ENCODE data around the gene SNAI3. TPM values are rescaled to one million over a fixed set of nuclear protein-coding genes. Genes with fewer than 3 reads are reported as not detected.
A peak's percentile ranks its signal among the peaks of the same experiment; 100 is the strongest.

The SNAI3 gene
- total RNA-seq, 1 donor from 2014 or later, result 6.1 TPM

DNA sequence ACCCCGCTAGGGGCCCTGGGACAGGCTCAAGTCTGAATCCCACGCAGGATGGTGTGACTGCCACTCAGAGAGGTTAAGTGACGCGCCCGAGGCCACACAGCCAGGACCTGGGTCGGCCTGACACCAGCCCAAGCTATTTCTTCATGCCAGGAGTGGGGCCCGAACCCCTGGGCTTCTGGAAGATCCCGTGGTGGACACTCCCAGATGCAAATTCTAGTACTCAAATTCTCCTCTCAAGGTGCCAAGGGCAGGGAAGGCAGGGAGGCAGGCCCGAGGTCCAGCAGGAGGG, 42.7 kb downstream of the SNAI3 start:
- Histone ChIP-seq H3K9me3 (no peaks in the 10 kb centered on the region), H3K4me3 (no peak overlapping the region), H3K4me1 (peaks cover 13% of the 10 kb centered on the region), H3K27me3 (ENCODE audit: low read depth) (peaks cover 24% of the 10 kb centered on the region), H3K27ac (no peak overlapping the region), H3K36me3 (peaks cover 12% of the 10 kb centered on the region)
- no peak for DNase-seq
- TF ChIP-seq, protein P1, sequence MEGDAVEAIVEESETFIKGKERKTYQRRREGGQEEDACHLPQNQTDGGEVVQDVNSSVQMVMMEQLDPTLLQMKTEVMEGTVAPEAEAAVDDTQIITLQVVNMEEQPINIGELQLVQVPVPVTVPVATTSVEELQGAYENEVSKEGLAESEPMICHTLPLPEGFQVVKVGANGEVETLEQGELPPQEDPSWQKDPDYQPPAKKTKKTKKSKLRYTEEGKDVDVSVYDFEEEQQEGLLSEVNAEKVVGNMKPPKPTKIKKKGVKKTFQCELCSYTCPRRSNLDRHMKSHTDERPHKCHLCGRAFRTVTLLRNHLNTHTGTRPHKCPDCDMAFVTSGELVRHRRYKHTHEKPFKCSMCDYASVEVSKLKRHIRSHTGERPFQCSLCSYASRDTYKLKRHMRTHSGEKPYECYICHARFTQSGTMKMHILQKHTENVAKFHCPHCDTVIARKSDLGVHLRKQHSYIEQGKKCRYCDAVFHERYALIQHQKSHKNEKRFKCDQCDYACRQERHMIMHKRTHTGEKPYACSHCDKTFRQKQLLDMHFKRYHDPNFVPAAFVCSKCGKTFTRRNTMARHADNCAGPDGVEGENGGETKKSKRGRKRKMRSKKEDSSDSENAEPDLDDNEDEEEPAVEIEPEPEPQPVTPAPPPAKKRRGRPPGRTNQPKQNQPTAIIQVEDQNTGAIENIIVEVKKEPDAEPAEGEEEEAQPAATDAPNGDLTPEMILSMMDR (IDR thresholded peaks at IDR 0.05), result no peak
- ATAC-seq, result no peak
- intact Hi-C loops (cut with DNase I), result no loop called here

DNA sequence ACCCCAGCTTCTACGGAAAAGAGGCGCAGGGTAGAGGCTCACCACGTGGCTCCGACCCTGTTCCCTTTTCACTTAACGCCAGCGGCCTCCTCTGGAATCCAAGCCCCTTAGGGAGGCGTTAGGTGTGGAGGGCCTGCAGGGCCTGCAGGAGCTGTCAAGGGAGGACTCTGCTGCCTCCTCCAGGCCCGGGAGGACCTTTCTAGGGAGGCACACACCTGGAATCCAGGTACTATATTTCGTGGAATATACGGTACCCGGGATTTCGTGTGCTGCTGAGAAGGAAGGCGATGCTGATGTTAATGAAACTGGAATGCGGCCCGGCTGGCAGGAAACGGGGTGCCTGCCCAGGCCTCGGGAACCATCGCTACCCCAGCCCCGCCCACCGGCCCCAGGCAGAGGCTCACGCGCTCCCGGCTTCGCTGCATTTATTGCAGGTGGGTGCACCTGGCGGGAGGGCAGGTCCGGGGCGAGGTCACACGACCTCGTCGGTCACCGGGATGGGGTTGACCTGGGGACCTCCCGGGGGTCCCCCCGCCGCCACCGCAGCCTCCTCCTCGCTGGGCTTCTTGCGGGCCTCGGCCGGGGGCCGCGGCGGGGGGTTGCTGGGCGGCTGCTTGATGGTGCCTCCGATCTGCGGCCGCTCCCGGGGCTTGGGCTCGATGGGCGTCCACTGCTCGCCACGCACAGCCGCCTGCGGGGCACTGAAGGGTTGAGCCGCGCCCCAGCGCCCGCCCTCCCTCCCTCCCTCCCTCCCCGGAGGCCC, 43.2 kb downstream of the SNAI3 start:
- Histone ChIP-seq H3K4me3 (no peak overlapping the region), H3K27me3 (ENCODE audit: low read depth) (peaks cover 29% of the 10 kb centered on the region), H3K9me3 (no peaks in the 10 kb centered on the region), H3K36me3 (peaks cover 12% of the 10 kb centered on the region), H3K4me1 (peaks cover 16% of the 10 kb centered on the region), H3K27ac (no peak overlapping the region)
- intact Hi-C loops (cut with DNase I), result no loop called here
- DNase-seq (peak; percentile 47), ATAC-seq (no peak)
- TF ChIP-seq, protein P1 (IDR thresholded peaks at IDR 0.05), result no peak

DNA sequence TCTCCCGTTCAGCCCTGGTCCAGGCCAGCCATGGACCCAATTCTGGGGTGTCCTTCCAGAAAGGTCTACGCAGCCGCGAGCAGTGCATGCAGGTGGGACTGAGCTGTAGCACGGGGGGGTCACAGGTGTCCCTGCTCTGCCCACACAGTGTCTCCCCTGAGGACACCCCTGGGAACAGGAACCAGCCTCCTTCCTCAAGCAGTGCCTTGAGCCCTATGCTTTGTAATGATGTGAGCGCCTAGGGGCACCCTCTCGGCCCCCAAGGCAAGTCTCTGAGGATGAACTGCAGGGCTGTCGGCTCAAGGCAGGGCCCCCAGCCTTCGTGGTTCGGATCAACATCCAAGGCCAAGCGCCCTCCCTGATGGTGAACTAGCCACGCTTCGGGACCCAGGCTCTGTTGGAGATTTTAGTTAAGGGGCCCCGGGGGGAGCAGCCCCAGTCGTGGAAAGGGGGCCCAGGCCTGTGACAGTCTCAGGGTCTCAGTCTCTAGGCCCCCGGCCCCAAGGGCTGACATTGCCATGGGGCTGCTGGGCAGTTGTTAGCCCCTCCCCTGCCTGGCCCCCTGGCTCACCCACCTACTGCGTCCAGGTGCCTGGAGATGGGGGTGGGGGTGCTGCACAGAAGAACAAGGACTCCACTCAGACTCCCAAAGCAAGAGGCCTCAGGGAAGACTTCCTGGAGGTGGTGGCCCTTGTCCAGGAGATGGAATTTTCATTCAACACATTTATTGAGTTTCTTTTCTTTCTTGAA, 45.6 kb downstream of the SNAI3 start:
- Histone ChIP-seq H3K9me3 (no peaks in the 10 kb centered on the region), H3K27me3 (ENCODE audit: low read depth) (peaks cover 47% of the 10 kb centered on the region), H3K4me3 (no peak overlapping the region), H3K27ac (no peak overlapping the region), H3K4me1 (peaks cover 16% of the 10 kb centered on the region), H3K36me3 (peaks cover 12% of the 10 kb centered on the region)
- ATAC-seq (no peak), DNase-seq (no peak)
- intact Hi-C loops (cut with DNase I), result no loop called here
- TF ChIP-seq, protein P1 (IDR thresholded peaks at IDR 0.05), result no peak

DNA sequence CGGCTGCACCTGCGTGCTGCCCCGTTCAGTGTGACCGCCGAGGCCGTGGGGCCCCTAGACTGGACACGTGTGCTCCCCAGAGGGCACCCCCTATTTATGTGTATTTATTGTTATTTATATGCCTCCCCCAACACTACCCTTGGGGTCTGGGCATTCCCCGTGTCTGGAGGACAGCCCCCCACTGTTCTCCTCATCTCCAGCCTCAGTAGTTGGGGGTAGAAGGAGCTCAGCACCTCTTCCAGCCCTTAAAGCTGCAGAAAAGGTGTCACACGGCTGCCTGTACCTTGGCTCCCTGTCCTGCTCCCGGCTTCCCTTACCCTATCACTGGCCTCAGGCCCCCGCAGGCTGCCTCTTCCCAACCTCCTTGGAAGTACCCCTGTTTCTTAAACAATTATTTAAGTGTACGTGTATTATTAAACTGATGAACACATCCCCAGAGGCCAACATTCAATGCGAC, 46.2 kb downstream of the SNAI3 start:
- Histone ChIP-seq H3K4me1 (peaks cover 21% of the 10 kb centered on the region), H3K9me3 (no peaks in the 10 kb centered on the region), H3K4me3 (no peak overlapping the region), H3K36me3 (peaks cover 12% of the 10 kb centered on the region), H3K27me3 (ENCODE audit: low read depth) (peaks cover 48% of the 10 kb centered on the region), H3K27ac (no peak overlapping the region)
- ATAC-seq (no peak), DNase-seq (no peak)
- intact Hi-C loops (cut with DNase I), result no loop called here
- TF ChIP-seq, protein P1 (IDR thresholded peaks at IDR 0.05), result no peak

DNA sequence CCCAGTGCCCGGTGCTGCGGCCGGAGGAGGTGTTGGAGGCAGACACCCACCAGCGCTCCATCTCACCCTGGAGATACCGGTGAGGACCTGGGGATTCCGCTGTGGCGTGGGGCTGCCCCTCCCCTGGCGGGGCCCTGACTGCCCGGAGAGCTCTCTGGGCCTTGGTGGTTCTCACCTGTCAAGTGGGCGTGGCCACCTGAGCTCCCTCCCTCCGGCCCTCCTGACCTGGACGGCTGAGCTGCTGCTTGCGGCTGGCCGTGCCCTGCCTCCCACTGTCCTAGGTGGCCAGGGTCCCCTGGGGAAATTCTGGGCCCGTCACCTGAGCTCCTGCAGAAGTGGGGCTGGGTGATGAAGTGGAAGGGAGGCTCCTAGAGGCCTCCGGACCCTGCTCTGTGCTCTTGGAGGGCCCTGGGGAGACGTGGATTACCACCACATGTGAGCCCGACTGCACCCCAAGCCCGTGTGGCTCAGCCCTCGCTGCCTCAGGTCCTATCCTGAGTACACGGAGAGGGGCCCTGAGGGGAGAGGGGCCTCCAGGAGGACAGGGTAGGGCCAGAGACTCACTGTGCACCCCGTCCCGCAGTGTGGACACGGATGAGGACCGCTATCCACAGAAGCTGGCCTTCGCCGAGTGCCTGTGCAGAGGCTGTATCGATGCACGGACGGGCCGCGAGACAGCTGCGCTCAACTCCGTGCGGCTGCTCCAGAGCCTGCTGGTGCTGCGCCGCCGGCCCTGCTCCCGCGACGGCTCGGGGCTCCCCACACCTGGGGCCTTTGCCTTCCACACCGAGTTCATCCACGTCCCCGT, 46.9 kb downstream of the SNAI3 start:
- Histone ChIP-seq H3K4me3 (no peak overlapping the region), H3K9me3 (no peaks in the 10 kb centered on the region), H3K27ac (no peak overlapping the region), H3K36me3 (peaks cover 12% of the 10 kb centered on the region), H3K4me1 (peaks cover 27% of the 10 kb centered on the region), H3K27me3 (ENCODE audit: low read depth) (peaks cover 48% of the 10 kb centered on the region)
- intact Hi-C loops (cut with DNase I), result no loop called here
- TF ChIP-seq, protein P1 (IDR thresholded peaks at IDR 0.05), result no peak
- ATAC-seq (peak; percentile 42 to 50), DNase-seq (peak; percentile 83)
